GM12878 (cell line): ENCODE data around the gene IQGAP1. TPM values are rescaled to one million over a fixed set of nuclear protein-coding genes. Genes with fewer than 3 reads are reported as not detected.
A peak's percentile ranks its signal among the peaks of the same experiment; 100 is the strongest.

ENCODE experiments used
- CBFB ChIP-seq: IDR thresholded peaks from 2 replicates; pipeline ENCODE4 v1.6.1; 2016; ENCODE audit warnings: antibody characterized with exemption, low read depth
- CREB1 ChIP-seq: IDR thresholded peaks from 2 replicates; pipeline ENCODE4 v1.6.1; 2012; ENCODE audit warnings: low read depth, mild to moderate bottlenecking, inconsistent platforms
- E4F1 ChIP-seq: fragments of 450-650 bp; IDR thresholded peaks from 2 replicates; pipeline ENCODE4 v1.6.1; 2018; ENCODE audit warnings: borderline replicate concordance, mild to moderate bottlenecking; ENCODE audit not compliant: partially characterized antibody
- ETV6 ChIP-seq, 2 experiments: fragments of 450-650 bp in 1 of 2; IDR thresholded peaks in 1 of 2; conservative IDR thresholded peaks in 1 of 2; 2 replicates each; pipeline ENCODE4 v1.6.1; 2014; ENCODE audit warnings: antibody characterized with exemption in 1 of 2, borderline replicate concordance in 1 of 2, low read depth in 1 of 2, mild to moderate bottlenecking in 1 of 2, moderate library complexity in 1 of 2
- FOS ChIP-seq: IDR thresholded peaks from 3 replicates; pipeline ENCODE4 v1.6.1; 2011; ENCODE audit warnings: borderline replicate concordance; ENCODE audit not compliant: insufficient read length; ENCODE audit errors: extremely low read depth
- HDAC6 ChIP-seq: fragments of 200-600 bp; sonication (generic); IDR thresholded peaks from one replicate; pipeline ENCODE4 v1.8.0; 2017; ENCODE audit warnings: antibody characterized with exemption; ENCODE audit not compliant: unreplicated experiment
- MEF2A ChIP-seq: IDR thresholded peaks from 2 replicates; pipeline ENCODE4 v1.6.1; 2011; ENCODE audit warnings: low read depth, mild to moderate bottlenecking, low read length, moderate library complexity; ENCODE audit not compliant: insufficient read depth
- POLR2AphosphoS2 ChIP-seq: IDR thresholded peaks from 2 replicates; pipeline ENCODE4 v1.6.1; 2011; ENCODE audit warnings: low read depth, mild to moderate bottlenecking, low read length, improper control_type of control experiment, moderate library complexity
- SMAD1 ChIP-seq: fragments of 450-650 bp; IDR thresholded peaks from 2 replicates; pipeline ENCODE4 v1.6.1; 2018; ENCODE audit warnings: mild to moderate bottlenecking, low read depth; ENCODE audit not compliant: partially characterized antibody
- STAT1 ChIP-seq: fragments of 450-650 bp; conservative IDR thresholded peaks from 2 replicates; pipeline ENCODE4 v1.6.1; 2014; ENCODE audit warnings: antibody characterized with exemption, mild to moderate bottlenecking
- ZBTB40 ChIP-seq: fragments of 450-650 bp; IDR thresholded peaks from 2 replicates; pipeline ENCODE4 v1.6.1; 2016; ENCODE audit warnings: mild to moderate bottlenecking, moderate library complexity, borderline replicate concordance
- polyA plus RNA-seq, 11 experiments: library from polyadenylated mRNA; depleted of rRNA in 4 of 11; unstranded in 6 of 11; stranded (reverse) in 5 of 11; fragments of >200 nt; fragmentation: Nextera tagmentation in 4 of 11; fragmentation: Illumina TruSeq in 1 of 11; extraction: Ambion mirVana in 4 of 11; extraction: Trizol in 1 of 11; gene quantifications; 1 replicate in 1 of 11; 2 replicates in 10 of 11; pipeline versions ENCODE4 v1.2.1 to v1.2.3, GENCODE V29; 2011 to 2016; ENCODE audit warnings: inconsistent platforms in 2 of 11, missing spikeins in 2 of 11, low read depth in 1 of 11
- total RNA-seq, 4 experiments: library from RNA; depleted of rRNA in 3 of 4; stranded (reverse); fragments of >200 nt in 3 of 4; fragmentation: Illumina TruSeq in 1 of 4; extraction: Trizol in 1 of 4; gene quantifications; 2 replicates each; pipeline versions ENCODE4 v1.2.1 to v1.2.3, GENCODE V29; 2013 to 2021
- TF ChIP-seq, protein P1 (sequence below): IDR thresholded peaks from 2 replicates; pipeline ENCODE4 v1.6.1; 2012; ENCODE audit warnings: low read depth, low read length, improper control_type of control experiment
- TF ChIP-seq, protein P2 (sequence below): fragments of 450-650 bp; IDR thresholded peaks from 2 replicates; pipeline ENCODE4 v1.6.1; 2017; ENCODE audit warnings: low read depth, mild to moderate bottlenecking, moderate library complexity
- TF ChIP-seq, protein P3 (sequence below): fragments of 450-650 bp; IDR thresholded peaks from 2 replicates; pipeline ENCODE4 v1.6.1; 2016; ENCODE audit warnings: mild to moderate bottlenecking
- TF ChIP-seq, protein P4 (sequence below): IDR thresholded peaks from 2 replicates; pipeline ENCODE4 v1.6.1; 2011; ENCODE audit warnings: low read depth, mild to moderate bottlenecking, low read length, moderate library complexity, borderline replicate concordance; ENCODE audit errors: extremely low read depth

IQGAP1 gene
- total and polyA plus RNA-seq, 10 of the 15 experiments (the other 5 are each of a cell fraction or from before 2014, with no cell fraction given): 65.2 to 250 (median 112) TPM

DNA sequence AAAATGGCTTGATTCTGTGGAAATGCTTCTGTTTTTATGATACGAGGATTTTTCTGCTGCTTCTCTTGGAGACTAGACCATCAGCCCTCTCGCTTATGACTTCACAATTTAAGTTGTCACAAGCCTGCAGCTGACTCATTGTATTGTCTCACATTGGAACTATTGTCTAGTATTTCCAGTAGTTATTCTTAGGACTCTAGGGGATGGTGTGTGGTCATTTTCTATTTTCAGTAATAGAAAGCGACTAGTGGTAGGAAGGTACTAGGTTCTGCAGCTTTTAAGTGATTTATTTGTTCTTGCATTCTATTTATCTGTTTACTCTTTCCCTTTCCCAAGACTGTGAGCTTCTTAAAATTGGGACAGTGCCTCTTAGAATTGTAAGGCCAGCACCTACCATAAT, 75.3 kb downstream of the IQGAP1 start (continued):
- TF ChIP-seq STAT1 (no peak), E4F1 (no peak), CBFB (no peak), HDAC6 (no peak), MEF2A (peak; percentile 67; the same call in 1 of the 2 replicates), FOS (no peak), ETV6 (conservative IDR thresholded peaks at IDR 0.05 in 1 of 2, IDR thresholded peaks at IDR 0.05 in 1 of 2; ENCODE audit: borderline replicate concordance in 1 of 2, low read depth in 1 of 2) (no peak), CREB1 (peak; percentile 84), SMAD1 (no peak), ZBTB40 (no peak), POLR2AphosphoS2 (no peak)
- TF ChIP-seq, protein P1, sequence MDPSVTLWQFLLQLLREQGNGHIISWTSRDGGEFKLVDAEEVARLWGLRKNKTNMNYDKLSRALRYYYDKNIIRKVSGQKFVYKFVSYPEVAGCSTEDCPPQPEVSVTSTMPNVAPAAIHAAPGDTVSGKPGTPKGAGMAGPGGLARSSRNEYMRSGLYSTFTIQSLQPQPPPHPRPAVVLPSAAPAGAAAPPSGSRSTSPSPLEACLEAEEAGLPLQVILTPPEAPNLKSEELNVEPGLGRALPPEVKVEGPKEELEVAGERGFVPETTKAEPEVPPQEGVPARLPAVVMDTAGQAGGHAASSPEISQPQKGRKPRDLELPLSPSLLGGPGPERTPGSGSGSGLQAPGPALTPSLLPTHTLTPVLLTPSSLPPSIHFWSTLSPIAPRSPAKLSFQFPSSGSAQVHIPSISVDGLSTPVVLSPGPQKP: no peak
- TF ChIP-seq, protein P2, sequence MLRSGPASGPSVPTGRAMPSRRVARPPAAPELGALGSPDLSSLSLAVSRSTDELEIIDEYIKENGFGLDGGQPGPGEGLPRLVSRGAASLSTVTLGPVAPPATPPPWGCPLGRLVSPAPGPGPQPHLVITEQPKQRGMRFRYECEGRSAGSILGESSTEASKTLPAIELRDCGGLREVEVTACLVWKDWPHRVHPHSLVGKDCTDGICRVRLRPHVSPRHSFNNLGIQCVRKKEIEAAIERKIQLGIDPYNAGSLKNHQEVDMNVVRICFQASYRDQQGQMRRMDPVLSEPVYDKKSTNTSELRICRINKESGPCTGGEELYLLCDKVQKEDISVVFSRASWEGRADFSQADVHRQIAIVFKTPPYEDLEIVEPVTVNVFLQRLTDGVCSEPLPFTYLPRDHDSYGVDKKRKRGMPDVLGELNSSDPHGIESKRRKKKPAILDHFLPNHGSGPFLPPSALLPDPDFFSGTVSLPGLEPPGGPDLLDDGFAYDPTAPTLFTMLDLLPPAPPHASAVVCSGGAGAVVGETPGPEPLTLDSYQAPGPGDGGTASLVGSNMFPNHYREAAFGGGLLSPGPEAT: 0 out of 2 replicates have a peak, but pooled peaks have one; percentile 19
- TF ChIP-seq, protein P3, sequence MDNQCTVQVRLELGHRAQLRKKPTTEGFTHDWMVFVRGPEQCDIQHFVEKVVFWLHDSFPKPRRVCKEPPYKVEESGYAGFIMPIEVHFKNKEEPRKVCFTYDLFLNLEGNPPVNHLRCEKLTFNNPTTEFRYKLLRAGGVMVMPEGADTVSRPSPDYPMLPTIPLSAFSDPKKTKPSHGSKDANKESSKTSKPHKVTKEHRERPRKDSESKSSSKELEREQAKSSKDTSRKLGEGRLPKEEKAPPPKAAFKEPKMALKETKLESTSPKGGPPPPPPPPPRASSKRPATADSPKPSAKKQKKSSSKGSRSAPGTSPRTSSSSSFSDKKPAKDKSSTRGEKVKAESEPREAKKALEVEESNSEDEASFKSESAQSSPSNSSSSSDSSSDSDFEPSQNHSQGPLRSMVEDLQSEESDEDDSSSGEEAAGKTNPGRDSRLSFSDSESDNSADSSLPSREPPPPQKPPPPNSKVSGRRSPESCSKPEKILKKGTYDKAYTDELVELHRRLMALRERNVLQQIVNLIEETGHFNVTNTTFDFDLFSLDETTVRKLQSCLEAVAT: no peak
- TF ChIP-seq, protein P4, sequence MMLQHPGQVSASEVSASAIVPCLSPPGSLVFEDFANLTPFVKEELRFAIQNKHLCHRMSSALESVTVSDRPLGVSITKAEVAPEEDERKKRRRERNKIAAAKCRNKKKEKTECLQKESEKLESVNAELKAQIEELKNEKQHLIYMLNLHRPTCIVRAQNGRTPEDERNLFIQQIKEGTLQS: no peak
